GM18505 (cell line): ENCODE measurements around the gene MAX.

ENCODE experiments used
- ATAC-seq: cut with Tn5 transposase; IDR thresholded peaks from one replicate; pipeline ENCODE4 v1.9.1; 2021; ENCODE audit not compliant: unreplicated experiment
- POLR2A ChIP-seq: IDR thresholded peaks from 4 replicates; pipeline ENCODE4 v1.6.1; 2011; ENCODE audit warnings: borderline replicate concordance; ENCODE audit not compliant: insufficient read depth, insufficient read length; ENCODE audit errors: extremely low read depth

Gene MAX

DNA sequence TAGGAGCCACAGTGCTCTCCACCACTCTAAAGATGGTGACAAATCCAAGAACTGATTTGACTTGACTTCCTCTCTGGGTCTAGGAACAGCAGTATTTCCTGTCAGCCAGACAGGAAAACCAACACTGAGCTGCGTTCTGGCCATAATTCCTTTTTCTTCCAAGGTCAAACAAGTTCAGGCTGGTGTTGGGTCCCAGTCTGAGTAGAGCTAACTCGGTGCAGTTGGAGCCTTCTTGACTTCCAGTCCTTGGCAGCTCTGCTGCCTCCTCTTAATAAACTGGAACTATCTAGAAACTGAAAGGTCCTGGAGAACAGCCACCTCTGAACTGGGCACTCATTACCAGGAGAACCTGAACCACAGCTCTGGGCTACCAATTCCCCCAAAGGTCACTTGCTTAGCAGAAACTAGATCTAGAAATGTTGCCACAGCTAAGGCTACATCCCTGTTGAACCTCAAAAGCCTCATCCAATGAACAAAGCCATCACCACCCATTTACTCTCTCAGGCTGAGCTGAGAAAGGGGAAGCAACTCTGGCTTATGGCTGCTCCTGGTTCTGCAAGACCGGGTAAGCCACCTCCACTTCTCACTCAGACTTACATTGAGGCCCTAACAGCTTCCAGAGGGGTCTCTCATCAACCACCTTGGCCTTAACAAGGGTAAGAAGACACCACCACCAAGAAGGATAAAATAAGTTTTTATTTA lies 27.7 kb downstream of the MAX start:
- ATAC-seq: no peak
- no peak for TF ChIP-seq POLR2A

DNA sequence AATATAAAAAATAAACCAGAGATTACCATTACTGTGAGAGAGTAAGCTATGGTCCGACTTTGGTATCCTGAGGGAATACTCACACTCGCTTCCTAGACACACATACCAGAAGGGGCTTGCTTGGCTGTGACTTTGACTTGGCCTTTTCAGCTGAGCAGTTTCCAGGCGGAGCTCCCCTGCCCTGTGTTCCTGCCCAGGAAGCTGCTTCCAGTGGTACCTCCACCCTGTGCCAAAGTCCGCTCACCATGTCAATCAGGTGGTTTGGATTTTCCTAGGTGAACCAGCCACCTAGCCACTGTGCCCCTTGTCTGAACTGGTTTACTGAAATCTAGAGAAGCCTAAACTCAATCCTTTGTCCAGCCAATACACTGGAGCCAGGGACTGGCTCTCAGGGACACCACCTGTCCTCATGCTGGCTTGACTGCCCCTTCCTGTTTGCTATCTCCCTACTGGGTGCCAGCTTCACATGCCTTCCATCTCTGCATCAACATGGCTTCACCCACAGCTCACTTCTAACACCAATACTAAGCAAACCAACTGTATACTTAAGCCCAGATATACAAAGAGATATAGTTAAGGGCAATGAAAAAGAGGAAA lies 28.6 kb downstream of the MAX start:
- no peak for ATAC-seq
- no peak for TF ChIP-seq POLR2A

DNA sequence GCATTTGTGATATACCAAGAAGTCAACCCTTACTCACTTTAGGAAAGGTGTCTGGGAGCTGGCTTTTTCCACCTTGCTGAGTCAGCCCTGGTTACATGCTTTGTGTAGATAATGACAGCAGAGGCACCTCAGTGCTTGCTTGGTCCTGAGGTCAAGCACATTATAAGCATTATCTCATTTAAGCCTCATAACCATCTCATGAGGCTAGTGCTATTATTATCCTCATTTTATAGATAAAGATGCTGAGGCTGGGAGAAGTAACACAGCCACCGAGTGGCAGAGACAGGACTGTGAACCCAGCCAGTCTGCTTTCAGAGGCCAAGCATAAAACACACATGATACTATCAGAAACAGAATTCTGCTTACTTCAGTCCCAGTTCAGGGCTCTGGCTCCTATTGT lies 29.4 kb downstream of the MAX start:
- ATAC-seq: no peak
- no peak for TF ChIP-seq POLR2A

DNA sequence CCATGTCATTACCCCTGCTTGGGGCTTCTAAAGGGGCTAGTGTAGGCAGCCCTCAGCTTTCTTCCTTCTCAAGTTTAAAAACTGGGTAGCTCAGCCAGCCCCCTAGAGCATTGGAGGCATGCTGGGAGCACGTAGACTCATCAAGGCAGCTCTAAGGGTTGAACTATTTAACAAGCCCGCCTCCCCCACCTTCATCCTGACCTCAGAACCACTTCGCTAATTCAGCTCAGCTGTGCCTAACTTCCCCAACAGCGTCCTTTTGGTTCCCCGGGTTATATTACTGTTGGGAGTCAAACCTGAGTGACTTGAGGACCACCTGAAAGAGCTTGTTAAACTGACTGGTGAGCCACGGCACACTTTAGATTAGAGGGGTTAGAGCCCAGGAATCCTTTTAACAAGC lies 30.1 kb downstream of the MAX start:
- ATAC-seq: no peak
- TF ChIP-seq POLR2A: no peak

DNA sequence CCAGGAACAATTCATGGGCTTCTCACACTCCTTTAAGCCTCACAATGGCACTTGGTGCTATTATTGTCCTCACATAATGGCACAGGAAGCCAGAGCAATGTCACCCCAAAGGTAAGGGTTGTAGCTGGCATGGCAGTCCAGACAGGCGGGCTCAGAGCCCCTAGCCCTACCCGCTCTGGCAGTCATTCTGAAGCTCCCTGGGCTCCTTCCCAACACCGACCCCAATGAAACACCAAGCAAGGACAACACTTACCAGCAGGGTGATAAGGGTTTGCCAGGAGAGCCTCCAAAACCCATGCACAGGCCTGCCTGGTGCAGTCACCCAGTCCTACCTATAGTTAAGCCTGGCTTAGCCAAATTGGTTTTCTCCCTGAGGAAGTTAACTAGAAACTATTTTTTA lies 30.8 kb downstream of the MAX start:
- no peak for TF ChIP-seq POLR2A
- ATAC-seq: no peak

DNA sequence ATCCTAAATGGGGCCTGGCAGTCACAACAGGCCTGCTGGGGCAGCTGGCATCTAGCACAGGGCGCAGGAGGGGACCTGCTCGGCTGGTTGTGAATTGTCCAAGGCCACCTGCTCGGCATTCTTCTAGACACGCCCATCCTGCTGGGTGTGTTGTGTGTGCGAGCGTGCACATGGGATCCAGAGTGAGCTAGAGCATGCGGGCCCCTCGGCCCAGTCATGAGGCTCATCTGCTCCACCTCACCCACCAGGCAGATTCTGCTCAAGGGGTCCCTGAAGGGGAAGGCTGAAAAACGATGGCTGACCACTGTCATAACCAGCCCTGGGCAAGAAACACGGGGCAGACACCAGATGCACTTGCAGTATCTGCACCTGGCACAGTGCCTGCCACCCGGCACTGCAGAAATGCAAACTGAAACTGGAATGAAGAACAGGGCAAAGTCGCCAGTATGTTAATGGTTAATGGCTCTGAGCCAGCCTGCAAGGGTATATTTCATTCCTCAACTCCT lies 31.8 kb downstream of the MAX start:
- no peak for TF ChIP-seq POLR2A
- ATAC-seq: no peak

DNA sequence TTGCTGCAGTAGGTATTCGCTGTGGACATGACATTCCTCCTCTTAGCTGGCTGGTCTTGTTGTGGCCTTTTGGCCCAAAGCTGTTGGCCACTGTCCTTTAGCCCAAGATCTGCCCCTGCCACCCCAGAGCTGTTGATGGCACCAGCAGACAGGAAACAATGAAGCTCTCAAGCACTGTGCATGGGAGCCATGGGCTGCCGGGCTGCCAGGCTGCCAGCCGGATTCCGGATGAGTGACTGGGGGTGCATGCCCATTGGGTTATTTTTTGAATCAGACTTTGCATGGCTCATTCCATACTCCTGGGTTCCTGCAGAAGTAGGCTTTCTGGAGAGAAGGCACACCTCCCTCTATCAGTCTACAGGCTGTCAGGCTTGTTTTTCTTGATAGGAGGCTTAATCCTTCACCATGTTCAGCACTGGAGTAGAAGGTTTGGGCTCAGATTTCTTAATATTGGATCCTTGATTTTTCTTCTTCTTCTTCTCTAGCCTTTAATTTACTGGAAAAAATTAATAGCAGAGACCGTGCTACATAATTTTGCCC lies 32.4 kb downstream of the MAX start:
- no peak for ATAC-seq
- TF ChIP-seq POLR2A: no peak

DNA sequence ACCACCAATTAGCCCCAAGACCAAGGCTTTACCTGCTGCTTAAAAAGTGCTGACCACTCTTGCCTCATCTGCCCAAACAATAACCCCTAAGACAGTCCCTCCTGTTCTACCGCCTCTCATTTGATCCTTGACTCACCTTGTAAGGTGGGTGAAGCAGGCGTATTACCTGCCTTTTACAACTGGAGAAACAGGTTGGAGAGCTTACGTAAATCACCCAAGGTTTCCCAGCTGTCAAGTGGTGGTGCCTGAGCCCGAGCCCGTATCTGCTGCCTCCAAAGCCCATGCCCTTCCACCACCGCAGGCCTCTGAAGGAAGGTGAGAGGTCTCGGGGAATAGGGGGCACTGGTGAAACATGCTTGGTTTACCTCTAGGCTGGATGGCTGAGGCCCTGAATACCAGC lies 36.6 kb downstream of the MAX start:
- no peak for TF ChIP-seq POLR2A
- no peak for ATAC-seq

DNA sequence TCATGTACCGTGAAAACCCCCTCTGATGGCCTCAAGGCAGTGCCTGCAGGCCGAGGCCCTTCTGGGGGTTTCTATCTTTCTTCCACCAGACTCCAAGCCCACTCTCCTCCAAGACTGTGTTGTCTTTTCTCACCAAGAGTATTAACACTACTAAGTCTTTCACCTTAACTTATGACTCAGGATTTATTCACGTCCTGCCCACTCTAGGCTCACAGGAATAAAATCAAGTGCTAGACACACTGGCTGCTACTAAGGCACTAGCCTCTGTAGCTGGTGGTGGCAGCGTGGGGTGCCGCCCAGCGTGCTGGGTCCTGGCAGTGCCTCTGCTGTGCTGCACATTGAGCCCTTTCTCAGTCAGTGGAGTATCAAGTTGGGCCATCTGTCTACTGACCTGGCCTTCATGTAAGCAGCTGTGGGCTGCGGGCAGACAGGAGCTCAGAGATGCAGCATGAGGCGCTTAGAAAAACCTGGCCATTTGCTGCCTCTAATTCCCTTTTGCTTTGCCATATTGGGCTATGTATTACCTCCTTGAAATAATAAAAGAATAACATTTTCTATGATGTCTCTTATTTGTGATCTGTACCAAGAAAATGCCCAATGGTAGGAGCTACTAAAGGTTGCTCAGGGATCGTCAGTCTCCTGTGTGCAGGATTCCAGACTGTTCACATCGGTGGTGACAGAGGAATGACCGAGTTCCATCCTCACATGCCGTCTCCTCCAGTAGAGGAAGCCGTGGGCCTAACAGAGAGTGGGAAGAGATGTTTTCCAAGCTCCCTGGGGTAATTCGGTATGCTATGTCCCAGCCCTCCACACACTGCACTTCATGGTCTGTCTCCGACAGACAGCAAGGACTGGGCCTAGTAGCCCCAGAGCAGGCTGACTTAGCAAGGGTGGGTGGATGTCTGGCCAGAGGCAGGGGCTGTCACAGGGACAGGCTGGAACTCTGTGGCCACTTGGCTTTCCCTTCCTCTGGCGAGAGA lies 39.9 kb downstream of the MAX start:
- ATAC-seq: no peak

DNA sequence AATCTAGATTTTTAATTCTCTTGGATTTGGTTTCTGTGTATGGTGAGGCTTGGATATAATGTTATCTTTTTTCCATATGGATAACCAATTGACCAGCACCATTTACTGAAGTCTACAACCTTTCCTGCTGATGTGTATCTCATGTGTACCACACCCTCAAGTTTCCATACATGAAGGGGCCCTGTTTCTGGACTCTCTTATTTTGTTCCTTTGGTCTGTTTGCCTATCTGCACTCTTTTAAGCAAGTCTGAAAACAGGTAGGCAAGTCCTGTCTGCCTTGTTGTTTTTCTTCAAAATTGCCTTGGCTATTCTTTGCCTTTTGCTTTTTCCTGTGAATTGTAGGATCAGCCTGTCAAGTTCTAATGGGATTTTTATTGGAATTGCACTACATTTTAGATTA lies 44.6 kb downstream of the MAX start:
- TF ChIP-seq POLR2A: no peak
- ATAC-seq: no peak

More for the DNA sequence above, 39.9 kb downstream of the MAX start:
- no peak for TF ChIP-seq POLR2A

DNA sequence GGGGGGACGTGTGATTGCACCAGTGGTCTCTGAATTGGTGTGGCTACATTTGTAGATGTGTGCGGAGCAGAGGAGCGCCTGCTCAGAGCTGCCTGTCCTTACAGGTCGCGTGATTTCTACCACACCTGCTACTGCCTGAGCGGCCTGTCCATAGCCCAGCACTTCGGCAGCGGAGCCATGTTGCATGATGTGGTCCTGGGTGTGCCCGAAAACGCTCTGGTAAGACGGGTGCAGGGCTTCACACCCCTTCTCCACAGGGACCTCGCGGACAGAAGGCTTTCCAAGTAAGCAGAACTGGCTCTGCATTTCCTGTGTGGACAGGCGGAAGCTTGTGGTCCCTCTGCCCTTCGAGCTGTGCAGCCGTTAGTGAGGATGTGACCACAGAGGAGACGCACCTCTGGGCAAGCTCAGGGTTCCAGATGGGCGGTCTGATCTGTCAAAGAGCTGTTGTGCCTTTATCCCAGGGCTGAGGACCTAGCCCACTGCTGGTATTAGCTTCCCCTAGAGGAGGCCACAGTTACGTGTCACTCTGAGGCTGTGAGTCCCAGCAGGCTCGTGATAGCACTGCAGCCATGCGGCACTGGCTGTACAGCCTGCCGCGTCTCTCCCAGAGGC lies 47.7 kb downstream of the MAX start:
- no peak for ATAC-seq
- no peak for TF ChIP-seq POLR2A

DNA sequence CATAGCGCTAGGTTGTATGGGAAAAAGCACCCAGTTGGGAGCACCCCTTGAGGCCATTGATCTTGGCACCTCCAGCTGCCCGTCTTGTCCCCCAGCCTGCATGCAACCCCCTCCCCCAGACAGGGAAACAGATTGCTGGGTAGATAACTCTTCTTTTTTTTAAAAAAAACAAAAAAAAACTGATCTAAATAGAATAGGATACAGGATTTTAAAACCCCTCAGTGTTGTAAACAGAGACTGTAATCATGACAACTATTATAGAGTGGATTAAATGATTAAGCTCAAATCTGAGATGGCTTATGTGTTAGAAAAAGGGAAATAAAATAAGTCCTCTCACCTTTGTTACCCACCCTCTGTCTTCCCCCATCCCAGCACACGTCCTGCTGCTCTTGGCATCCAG lies 48.9 kb downstream of the MAX start:
- no peak for ATAC-seq
- no peak for TF ChIP-seq POLR2A

DNA sequence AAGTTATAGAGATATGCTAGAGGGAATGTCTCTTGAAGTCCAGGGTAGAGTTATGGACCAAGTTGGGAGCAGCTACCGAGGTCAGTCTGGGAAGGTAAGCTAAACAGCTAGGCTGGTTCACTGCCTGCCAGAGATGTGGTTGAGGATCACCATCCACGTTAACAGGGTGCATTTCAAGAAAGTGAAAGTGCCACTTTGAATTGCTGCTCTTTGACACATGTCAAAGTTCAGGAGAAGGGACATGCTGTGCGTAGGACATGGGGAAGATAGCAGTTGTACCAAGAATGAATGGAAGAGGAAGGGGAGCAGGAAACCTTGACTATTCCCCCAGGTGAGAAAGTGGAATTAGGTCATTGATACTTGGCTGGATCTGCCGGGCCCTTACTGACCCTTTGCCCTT lies 49.5 kb downstream of the MAX start:
- no peak for TF ChIP-seq POLR2A
- no peak for ATAC-seq
